Measurements from ENCODE around the gene MROH8. TPM values are rescaled to one million over a fixed set of nuclear protein-coding genes. Genes with fewer than 3 reads are reported as not detected.

The MROH8 gene
- polyA plus RNA-seq, 2 of the 4 experiments (the other 2 are of a cell fraction): 1.3 to 3.3 TPM

DNA sequence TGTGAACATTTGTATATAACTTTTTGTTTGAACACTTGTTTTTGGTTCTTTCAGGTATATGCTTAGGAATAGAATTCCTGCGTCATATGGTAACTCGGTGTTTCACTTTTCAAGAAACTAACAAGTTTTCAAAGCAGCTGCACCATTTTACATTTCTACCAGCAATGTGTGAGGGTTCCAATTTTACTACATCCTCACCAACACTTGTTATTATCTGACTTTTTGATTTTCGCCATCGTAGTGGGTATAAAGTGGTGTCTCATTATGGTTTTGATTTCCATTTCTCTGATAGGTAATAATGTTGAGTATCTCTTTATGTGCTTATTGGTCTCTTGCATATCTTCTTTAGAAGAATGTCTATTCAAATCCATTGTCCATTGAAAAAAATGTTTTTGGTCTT lies 39.6 kb upstream of the MROH8 start:
- TF ChIP-seq RFX5 (IDR thresholded peaks at IDR 0.05): no peak
- TF ChIP-seq FOXS1 (CRISPR knock-in tag; IDR thresholded peaks at IDR 0.05): no peak
- TF ChIP-seq, protein P1, sequence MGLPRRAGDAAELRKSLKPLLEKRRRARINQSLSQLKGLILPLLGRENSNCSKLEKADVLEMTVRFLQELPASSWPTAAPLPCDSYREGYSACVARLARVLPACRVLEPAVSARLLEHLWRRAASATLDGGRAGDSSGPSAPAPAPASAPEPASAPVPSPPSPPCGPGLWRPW (IDR thresholded peaks at IDR 0.05): no peak
- no peak for TF ChIP-seq ZNF302 (CRISPR knock-in tag; IDR thresholded peaks at IDR 0.05)
- TF ChIP-seq, protein P2, sequence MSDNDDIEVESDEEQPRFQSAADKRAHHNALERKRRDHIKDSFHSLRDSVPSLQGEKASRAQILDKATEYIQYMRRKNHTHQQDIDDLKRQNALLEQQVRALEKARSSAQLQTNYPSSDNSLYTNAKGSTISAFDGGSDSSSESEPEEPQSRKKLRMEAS (IDR thresholded peaks at IDR 0.05): no peak
- TF ChIP-seq FOSB (CRISPR knock-in tag; IDR thresholded peaks at IDR 0.05): no peak
- no peak for TF ChIP-seq CHD4 (IDR thresholded peaks at IDR 0.05; ENCODE audit: borderline replicate concordance)
- no peak for TF ChIP-seq CBX8 (IDR thresholded peaks at IDR 0.05)
- no peak for TF ChIP-seq NR3C1 (IDR thresholded peaks at IDR 0.05)
- TF ChIP-seq CBX2 (IDR thresholded peaks at IDR 0.05; ENCODE audit: borderline replicate concordance, low read depth): no peak
- TF ChIP-seq HDAC2 (IDR thresholded peaks at IDR 0.05): no peak
- no peak for TF ChIP-seq HEYL (CRISPR knock-in tag; IDR thresholded peaks at IDR 0.05)
- no peak for TF ChIP-seq JUNB (IDR thresholded peaks at IDR 0.05)
- no peak for TF ChIP-seq MAZ (IDR thresholded peaks at IDR 0.05; ENCODE audit: borderline replicate concordance, low read depth, low read length)
- no peak for FAIRE-seq
- Histone ChIP-seq H3K9me3 (no peaks in the 10 kb centered on the region), H3K4me1 (no peaks in the 10 kb centered on the region), H3K4me3 (no peak overlapping the region), H3K4me2 (no peak overlapping the region), H3K27ac (no peak overlapping the region)
- WGBS (ENCODE audit: missing lambda C conversion rate): 94% methylated on average over 4 of the region's 4 CpGs
- CTCF ChIA-PET: no interaction called here
- no peak for ATAC-seq
- no peak for DNase-seq (ENCODE audit: low read depth in 1 of 2, low spot score in 1 of 2)
- POLR2A ChIA-PET: no interaction called here

DNA sequence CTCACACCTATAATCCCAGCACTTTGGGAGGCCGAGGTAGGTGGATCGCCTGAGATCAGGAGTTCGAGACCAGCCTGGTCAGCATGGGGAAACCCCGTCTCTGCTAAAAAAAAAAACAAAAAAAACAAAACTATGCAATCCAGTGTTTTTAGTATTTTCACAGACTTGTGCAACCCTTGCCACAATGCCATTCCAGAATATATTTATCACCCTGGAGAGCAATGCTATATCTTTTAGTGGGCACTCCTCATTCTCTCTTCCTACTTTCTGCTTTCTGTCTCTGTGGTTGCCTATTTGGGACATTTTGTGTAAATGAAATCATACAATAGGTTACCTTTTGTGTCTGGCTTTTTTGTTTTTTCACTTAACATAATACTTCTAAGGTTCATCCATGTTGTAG lies 39.1 kb upstream of the MROH8 start:
- no peaks in the 10 kb centered on the region for H3K4me1 ChIP-seq
- TF ChIP-seq NPAS2 (CRISPR knock-in tag; IDR thresholded peaks at IDR 0.05; ENCODE audit: borderline replicate concordance) (no peak), BHLHE40 (IDR thresholded peaks at IDR 0.05; ENCODE audit: low read depth, low read length) (no peak)
- no peak for DNase-seq (ENCODE audit: low read depth in 1 of 2, low spot score in 1 of 2)
- no peak for FAIRE-seq
- CTCF ChIA-PET: interaction anchor here (1.4 kb wide), 1 partner anchor 23 kb away, joined by 11 read pairs; no protein-coding TSS in a partner anchor
- H3K9me3 ChIP-seq: no peaks in the 10 kb centered on the region
- WGBS (ENCODE audit: missing lambda C conversion rate): 97% methylated on average over 4 of the region's 4 CpGs
- no peak overlapping the region for H3K27ac ChIP-seq
- ATAC-seq: no peak
- no peak overlapping the region for H3K4me2 ChIP-seq
- no peak overlapping the region for H3K4me3 ChIP-seq
- POLR2A ChIA-PET: no interaction called here

DNA sequence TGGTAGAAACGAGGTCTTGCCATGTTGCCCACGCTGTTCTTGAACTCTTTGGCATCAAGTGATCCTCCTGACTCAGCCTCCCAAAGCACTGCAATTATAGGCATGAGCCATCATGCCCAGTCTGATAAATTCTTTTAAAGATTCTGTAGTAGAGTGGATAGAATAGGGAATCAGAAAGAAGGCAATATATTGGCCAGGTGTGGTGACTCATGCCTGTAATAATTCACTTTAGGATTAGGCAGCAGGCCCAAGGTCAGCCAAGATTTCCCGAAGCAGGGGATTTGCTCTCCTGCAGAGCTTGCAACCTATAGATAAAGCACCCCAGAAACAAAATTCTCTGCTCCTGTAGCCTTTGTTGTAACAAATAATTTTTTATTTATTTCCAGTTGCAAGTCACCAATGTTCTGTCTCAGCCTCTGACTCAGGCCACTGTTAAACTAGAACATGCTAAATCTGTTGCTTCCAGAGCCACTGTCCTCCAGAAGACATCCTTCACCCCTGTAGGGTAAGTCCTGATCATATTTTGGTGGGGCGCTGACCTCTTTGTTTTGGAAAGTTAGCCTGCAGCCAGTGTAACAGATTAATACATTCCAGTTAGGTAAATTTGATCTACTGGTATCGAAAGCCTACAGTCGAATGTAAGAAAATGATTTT lies 30.4 kb upstream of the MROH8 start:
- TF ChIP-seq BHLHE40 (IDR thresholded peaks at IDR 0.05; ENCODE audit: low read depth, low read length) (no peak), RNF2 (IDR thresholded peaks at IDR 0.05; ENCODE audit: borderline replicate concordance, low read depth) (no peak), POLR2AphosphoS2 (conservative IDR thresholded peaks at IDR 0.05; ENCODE audit: low read length) (no peak), NFE2L2 (conservative IDR thresholded peaks at IDR 0.05; ENCODE audit: low read length) (no peak), RFX5 (IDR thresholded peaks at IDR 0.05) (no peak)
- ChIA-PET POLR2A (interaction anchor here (0.7 kb wide), 1 partner anchor 328 kb away, joined by 3 read pairs; no protein-coding TSS in a partner anchor), CTCF (interaction anchor here (0.7 to 13.7 kb wide), 3 partner anchors 17 to 324 kb away, joined by 3 to 105 read pairs (median 3); no protein-coding TSS in a partner anchor)
- no peak overlapping the region for H3K4me2 ChIP-seq
- no peaks in the 10 kb centered on the region for H3K9me3 ChIP-seq
- H3K4me1 ChIP-seq: peaks cover 6% of the 10 kb centered on the region; the same call in 2 of the 3 replicates
- ATAC-seq (no peak), FAIRE-seq (no peak), DNase-seq (ENCODE audit: low read depth in 1 of 2, low spot score in 1 of 2) (no peak)
- H3K4me3 ChIP-seq: no peak overlapping the region
- no peak overlapping the region for H3K27ac ChIP-seq
- WGBS (ENCODE audit: missing lambda C conversion rate): 82% methylated on average over 6 of the region's 6 CpGs

DNA sequence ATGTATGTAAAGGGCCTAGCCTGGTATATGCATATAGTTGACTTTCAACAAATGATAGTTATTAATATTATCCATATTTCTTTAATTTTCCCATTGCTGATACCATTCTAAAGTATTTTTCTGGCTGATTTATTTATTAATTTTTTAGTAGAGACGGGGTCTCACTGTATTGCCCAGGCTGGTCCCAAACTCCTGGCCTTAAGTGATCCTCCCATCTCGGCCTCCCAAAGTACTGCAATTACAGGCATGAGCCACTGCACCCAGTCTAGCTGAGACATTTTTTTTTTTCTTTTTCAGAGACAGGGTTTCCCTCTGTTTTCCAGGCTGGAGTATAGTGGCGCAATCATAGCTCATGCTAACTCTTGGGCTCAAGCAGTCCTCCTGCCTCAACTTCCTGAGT lies 29.8 kb upstream of the MROH8 start:
- Histone ChIP-seq H3K4me3 (no peak overlapping the region), H3K9me3 (no peaks in the 10 kb centered on the region), H3K27ac (no peak overlapping the region), H3K4me1 (peaks cover 6% of the 10 kb centered on the region; the same call in 2 of the 3 replicates), H3K4me2 (no peak overlapping the region)
- WGBS (ENCODE audit: missing lambda C conversion rate): 95% methylated on average over 3 of the region's 3 CpGs
- ChIA-PET CTCF (interaction anchor here (0.7 to 13.7 kb wide), 3 partner anchors 17 to 324 kb away, joined by 3 to 105 read pairs (median 3); no protein-coding TSS in a partner anchor), POLR2A (interaction anchor here (0.7 kb wide), 1 partner anchor 328 kb away, joined by 3 read pairs; no protein-coding TSS in a partner anchor)
- no peak for DNase-seq (ENCODE audit: low read depth in 1 of 2, low spot score in 1 of 2)
- FAIRE-seq: no peak
- ATAC-seq: peak in 1 of 2 experiments; percentile 26; a peak in 1 of 6 replicates
- TF ChIP-seq HOXB13 (CRISPR knock-in tag; IDR thresholded peaks at IDR 0.05; ENCODE audit: low read depth) (no peak), FOSL2 (IDR thresholded peaks at IDR 0.05) (no peak), FOSL2 (CRISPR knock-in tag; IDR thresholded peaks at IDR 0.05) (no peak), MAZ (IDR thresholded peaks at IDR 0.05; ENCODE audit: borderline replicate concordance, low read depth, low read length) (no peak), SMC3 (IDR thresholded peaks at IDR 0.05) (no peak), ESRRA (IDR thresholded peaks at IDR 0.05; ENCODE audit: borderline replicate concordance, low read length) (no peak), JUNB (IDR thresholded peaks at IDR 0.05) (no peak), ZFP36 (IDR thresholded peaks at IDR 0.05; ENCODE audit: borderline replicate concordance, partially characterized antibody) (no peak), TFCP2L1 (CRISPR knock-in tag; IDR thresholded peaks at IDR 0.05) (no peak), JUN (IDR thresholded peaks at IDR 0.05) (no peak), RFX5 (IDR thresholded peaks at IDR 0.05) (no peak), POLR2A (IDR thresholded peaks at IDR 0.05; ENCODE audit: low read length) (no peak), MYC (IDR thresholded peaks at IDR 0.05; ENCODE audit: borderline replicate concordance, low read length) (no peak), FOXS1 (CRISPR knock-in tag; IDR thresholded peaks at IDR 0.05) (no peak), CBX8 (IDR thresholded peaks at IDR 0.05) (no peak)
- TF ChIP-seq, protein P3, sequence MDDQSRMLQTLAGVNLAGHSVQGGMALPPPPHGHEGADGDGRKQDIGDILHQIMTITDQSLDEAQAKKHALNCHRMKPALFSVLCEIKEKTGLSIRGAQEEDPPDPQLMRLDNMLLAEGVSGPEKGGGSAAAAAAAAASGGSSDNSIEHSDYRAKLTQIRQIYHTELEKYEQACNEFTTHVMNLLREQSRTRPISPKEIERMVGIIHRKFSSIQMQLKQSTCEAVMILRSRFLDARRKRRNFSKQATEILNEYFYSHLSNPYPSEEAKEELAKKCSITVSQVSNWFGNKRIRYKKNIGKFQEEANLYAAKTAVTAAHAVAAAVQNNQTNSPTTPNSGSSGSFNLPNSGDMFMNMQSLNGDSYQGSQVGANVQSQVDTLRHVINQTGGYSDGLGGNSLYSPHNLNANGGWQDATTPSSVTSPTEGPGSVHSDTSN (IDR thresholded peaks at IDR 0.05): no peak
- TF ChIP-seq, protein P4, sequence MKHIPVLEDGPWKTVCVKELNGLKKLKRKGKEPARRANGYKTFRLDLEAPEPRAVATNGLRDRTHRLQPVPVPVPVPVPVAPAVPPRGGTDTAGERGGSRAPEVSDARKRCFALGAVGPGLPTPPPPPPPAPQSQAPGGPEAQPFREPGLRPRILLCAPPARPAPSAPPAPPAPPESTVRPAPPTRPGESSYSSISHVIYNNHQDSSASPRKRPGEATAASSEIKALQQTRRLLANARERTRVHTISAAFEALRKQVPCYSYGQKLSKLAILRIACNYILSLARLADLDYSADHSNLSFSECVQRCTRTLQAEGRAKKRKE (CRISPR knock-in tag; IDR thresholded peaks at IDR 0.05; ENCODE audit: low read depth): no peak
